GM18526 (cell line): Measurements from ENCODE around the gene TNN.

Experiments
- POLR2A ChIP-seq: IDR thresholded peaks from 3 replicates; pipeline ENCODE4 v1.6.1; 2011; ENCODE audit not compliant: insufficient read length; ENCODE audit errors: extremely low read depth

Gene TNN

GRCh38 chr1:175192111-175192629 is 124.5 kb downstream of the TNN start:
- no peak for TF ChIP-seq POLR2A

- peak; percentile 72 for TF ChIP-seq POLR2A
These were observed 125.2 kb downstream of the TNN start, which contains the start of gene KIAA0040 for GRCh38 chr1:175192630-175193526. TSS of gene KIAA0040 (minus strand) at chr1:175192776. CDS start at chr1:175161013, 31,763 bp downstream.

- no peak for TF ChIP-seq POLR2A
These were observed 125.9 kb downstream of the TNN start for GRCh38 chr1:175193527-175193910.

GRCh38 chr1:175195281-175195680 is 127.6 kb downstream of the TNN start:
- no peak for TF ChIP-seq POLR2A

- no peak for TF ChIP-seq POLR2A
These were observed 128.2 kb downstream of the TNN start for GRCh38 chr1:175195798-175196197.

GRCh38 chr1:175197531-175197930 is 129.9 kb downstream of the TNN start:
- no peak for TF ChIP-seq POLR2A
